SK-N-SH (cell line): Measurements from ENCODE around the gene ATG16L2. TPM values are rescaled to one million over a fixed set of nuclear protein-coding genes. Genes with fewer than 3 reads are reported as not detected.

ENCODE experiments used
- CTCF ChIA-PET: fragments of 300-600, 350-600 bp; formaldehyde crosslinking; extraction: SDS; loops from one replicate; lab custom pipeline; 2021; lab: Yijun Ruan, JAX
- POLR2A ChIA-PET: fragments of 350-600 bp; sonication (Branson Sonifier 250); formaldehyde crosslinking; extraction: SDS; loops from one replicate; lab custom pipeline; 2020; ENCODE audit warnings: antibody characterized with exemption, inconsistent platforms; lab: Yijun Ruan, JAX
- DNase-seq: peaks from one replicate; pipeline ENCODE4 v3.0.0; 2012
- H2AFZ ChIP-seq: fragments of 200-600 bp; sonication (generic); 2 replicates; pipeline ENCODE4 v1.8.1; 2016; ENCODE audit warnings: antibody characterized with exemption, mild to moderate bottlenecking, low read depth
- H3F3A ChIP-seq: fragments of 200-600 bp; sonication (generic); replicated peaks from 2 replicates; pipeline ENCODE3; 2016; ENCODE audit warnings: antibody characterized with exemption, mild to moderate bottlenecking; ENCODE audit not compliant: insufficient read depth
- H3K27ac ChIP-seq, 2 experiments: fragments of 200-500 bp in 1 of 2; fragments of 200-600 bp in 1 of 2; sonication (Bioruptor generic) in 1 of 2; sonication (generic), shearing (Covaris generic) in 1 of 2; 2 replicates each; pipeline versions ENCODE4 v1.5.1 to v1.6.1; 2014 to 2016; ENCODE audit warnings: low read depth in 2 of 2, inconsistent platforms in 1 of 2, low read length in 1 of 2, mild to moderate bottlenecking in 1 of 2, mixed read lengths in 1 of 2
- H3K27me3 ChIP-seq: fragments of 200-600 bp; sonication (generic), shearing (Covaris generic); 2 replicates; pipeline ENCODE4 v1.6.1; 2016; ENCODE audit warnings: mixed run types; ENCODE audit not compliant: insufficient read depth
- H3K36me3 ChIP-seq, 2 experiments: fragments of 200-500 bp in 1 of 2; fragments of 200-600 bp in 1 of 2; sonication (Bioruptor generic) in 1 of 2; sonication (generic) in 1 of 2; replicated peaks in 1 of 2; 2 replicates each; pipeline versions ENCODE3 to v1.5.1; 2014 to 2016; ENCODE audit warnings: low read length in 1 of 2, mild to moderate bottlenecking in 1 of 2; ENCODE audit not compliant: insufficient read depth in 2 of 2, control insufficient read depth in 1 of 2
- H3K4me1 ChIP-seq, 2 experiments: fragments of 200-500 bp in 1 of 2; fragments of 200-600 bp in 1 of 2; sonication (Bioruptor generic) in 1 of 2; sonication (generic), shearing (Covaris generic) in 1 of 2; 2 replicates each; pipeline versions ENCODE4 v1.5.1 to v1.6.1; 2014 to 2016; ENCODE audit warnings: low read depth in 1 of 2, low read length in 1 of 2, mixed run types in 1 of 2; ENCODE audit not compliant: insufficient read depth in 2 of 2, control insufficient read depth in 1 of 2
- H3K4me2 ChIP-seq: fragments of 200-600 bp; sonication (generic), shearing (Covaris generic); 2 replicates; pipeline ENCODE4 v1.6.1; 2017; ENCODE audit warnings: mixed run types
- H3K4me3 ChIP-seq, 2 experiments: fragments of 200-500 bp in 1 of 2; fragments of 200-600 bp in 1 of 2; sonication (Bioruptor generic) in 1 of 2; sonication (generic), shearing (Covaris generic) in 1 of 2; 2 replicates each; pipeline versions ENCODE4 v1.5.1 to v1.8.1; 2014 to 2016; ENCODE audit warnings: low read depth in 2 of 2, inconsistent platforms in 1 of 2, low read length in 1 of 2, mild to moderate bottlenecking in 1 of 2, mixed read lengths in 1 of 2, moderate library complexity in 1 of 2
- H3K79me2 ChIP-seq: fragments of 200-600 bp; sonication (generic); 2 replicates; pipeline ENCODE4 v1.8.1; 2017; ENCODE audit warnings: mild to moderate bottlenecking; ENCODE audit not compliant: insufficient read depth
- H3K9ac ChIP-seq: fragments of 200-600 bp; sonication (generic); 2 replicates; pipeline ENCODE4 v1.6.1; 2017; ENCODE audit warnings: mixed run types
- H3K9me2 ChIP-seq: fragments of 200-600 bp; sonication (generic); 2 replicates; pipeline ENCODE4 v1.6.1; 2017; ENCODE audit warnings: mixed run types
- H3K9me3 ChIP-seq: fragments of 200-600 bp; sonication (generic); 2 replicates; pipeline ENCODE4 v1.6.1; 2017; ENCODE audit warnings: mixed run types, mild to moderate bottlenecking, moderate library complexity
- H4K20me1 ChIP-seq: fragments of 200-600 bp; sonication (generic); 2 replicates; pipeline ENCODE4 v1.6.1; 2017; ENCODE audit warnings: mild to moderate bottlenecking, mixed run types; ENCODE audit not compliant: insufficient read depth
- CHD2 ChIP-seq: fragments of 150-350 bp; IDR thresholded peaks from 2 replicates; pipeline ENCODE4 v1.6.1; 2018; ENCODE audit warnings: low read length; ENCODE audit not compliant: partially characterized antibody
- EP300 ChIP-seq, 2 experiments: IDR thresholded peaks; 2 replicates each; pipeline versions ENCODE4 v1.4.0 to v1.6.1; 2012; ENCODE audit warnings: borderline replicate concordance in 1 of 2, low read depth in 1 of 2, low read length in 1 of 2
- FOSL2 ChIP-seq: IDR thresholded peaks from 2 replicates; pipeline ENCODE4 v1.4.0; 2012; ENCODE audit warnings: low read depth, mild to moderate bottlenecking, moderate library complexity, borderline replicate concordance
- GATA2 ChIP-seq: sonication (generic); formaldehyde crosslinking; IDR thresholded peaks from 2 replicates; pipeline ENCODE4 v1.5.0; 2020; ENCODE audit warnings: mild to moderate bottlenecking, missing genetic modification reagents
- JUND ChIP-seq: IDR thresholded peaks from 2 replicates; pipeline ENCODE4 v1.4.0; 2012
- MXI1 ChIP-seq: IDR thresholded peaks from 2 replicates; pipeline ENCODE4 v1.6.1; 2012; ENCODE audit warnings: mild to moderate bottlenecking, low read depth, low read length, improper control_type of control experiment
- NFIC ChIP-seq: IDR thresholded peaks from 2 replicates; pipeline ENCODE4 v1.4.0; 2012; ENCODE audit warnings: borderline replicate concordance
- POLR2AphosphoS5 ChIP-seq: IDR thresholded peaks from 2 replicates; pipeline ENCODE4 v1.6.1; 2012; ENCODE audit warnings: low read depth, low read length
- RAD21 ChIP-seq: IDR thresholded peaks from 2 replicates; pipeline ENCODE4 v1.6.1; 2012; ENCODE audit warnings: mild to moderate bottlenecking, low read length
- REST ChIP-seq: IDR thresholded peaks from 2 replicates; pipeline ENCODE4 v1.6.1; 2012; ENCODE audit warnings: mild to moderate bottlenecking, low read depth, low read length, moderate library complexity
- RXRA ChIP-seq: IDR thresholded peaks from 2 replicates; pipeline ENCODE4 v1.4.0; 2012; ENCODE audit warnings: low read depth, mild to moderate bottlenecking, borderline replicate concordance
- TEAD4 ChIP-seq: IDR thresholded peaks from 2 replicates; pipeline ENCODE4 v1.4.0; 2012; ENCODE audit warnings: mild to moderate bottlenecking, borderline replicate concordance; ENCODE audit not compliant: insufficient read depth
- USF2 ChIP-seq: fragments of 150-350 bp; IDR thresholded peaks from 2 replicates; pipeline ENCODE4 v1.6.1; 2017; ENCODE audit warnings: antibody characterized with exemption, low read length, low read depth, borderline replicate concordance
- YY1 ChIP-seq: IDR thresholded peaks from 2 replicates; pipeline ENCODE4 v1.4.0; 2012; ENCODE audit warnings: low read depth, mild to moderate bottlenecking
- ZBTB33 ChIP-seq: IDR thresholded peaks from 2 replicates; pipeline ENCODE4 v1.4.0; 2012; ENCODE audit warnings: low read depth, borderline replicate concordance
- WGBS: methylation state at CpG from one replicate; pipeline ENCODE4 v1.1.6; 2017; ENCODE audit warnings: low lambda C conversion rate; 5-methylcytosine and 5-hydroxymethylcytosine counted together
- polyA plus RNA-seq, 3 experiments: library from polyadenylated mRNA; depleted of rRNA; stranded (reverse); fragments of >200 nt; gene quantifications; 2 replicates each; pipeline ENCODE4 v1.2.3, GENCODE V29; 2012
- TF ChIP-seq, protein P1 (sequence below): IDR thresholded peaks from 2 replicates; pipeline ENCODE4 v1.4.0; 2012; ENCODE audit warnings: low read depth, borderline replicate concordance

The ATG16L2 gene
- polyA plus RNA-seq, 1 of the 3 experiments (the other 2 are of a cell fraction) = 26.9 TPM

DNA sequence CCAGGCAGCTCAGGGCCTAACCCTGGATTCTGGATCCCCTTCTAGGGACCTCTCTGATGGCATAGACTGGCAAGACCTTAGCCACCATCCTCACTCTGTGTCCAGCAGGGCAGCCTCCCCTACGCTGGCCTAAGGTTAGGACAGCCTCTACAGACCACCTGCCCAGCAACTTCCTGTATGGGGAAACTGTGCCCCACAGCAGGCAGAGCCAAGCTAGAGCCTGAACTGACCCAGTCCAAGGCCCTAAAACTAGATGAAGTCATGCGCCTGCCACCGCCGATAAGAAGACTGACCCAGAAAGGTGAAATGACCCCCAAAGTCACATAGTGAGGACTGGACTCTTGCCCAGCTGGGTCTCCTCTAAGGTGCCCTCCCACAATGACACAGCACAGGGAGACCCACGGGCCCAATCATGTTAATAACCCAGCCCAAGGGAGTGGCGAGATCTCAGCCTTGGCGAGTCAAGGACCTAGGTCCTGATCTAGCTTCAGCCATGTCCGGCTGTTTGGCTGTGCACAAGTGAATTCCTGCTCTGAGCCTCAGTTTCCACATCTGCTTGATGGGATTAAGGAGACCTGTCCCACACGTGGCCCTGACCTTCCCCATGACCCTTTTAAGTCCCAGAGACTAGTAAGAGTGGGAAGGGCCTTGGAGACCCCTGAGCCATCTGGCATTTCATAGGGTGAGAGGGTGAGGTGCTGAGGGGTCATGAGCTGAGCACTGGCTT is 37.9 kb upstream of the ATG16L2 start:
- POLR2A ChIA-PET = interaction anchor here (0.9 to 1.0 kb wide), 2 partner anchors 18 to 60 kb away, joined by 3 read pairs; no protein-coding TSS in a partner anchor
- H3K9ac ChIP-seq = no peak overlapping the region
- H3K4me3 ChIP-seq = no peak overlapping the region
- no peak overlapping the region for H2AFZ ChIP-seq
- H3K4me1 ChIP-seq = peaks cover 26 to 84% of the 10 kb centered on the region in 2 experiments
- no peak overlapping the region for H3K4me2 ChIP-seq
- no peaks in the 10 kb centered on the region for H4K20me1 ChIP-seq
- CTCF ChIA-PET = interaction anchor here (0.6 to 4.8 kb wide), 8 partner anchors 9 to 702 kb away, joined by 3 to 33 read pairs (median 4); partner anchors contain the start of gene STARD10
- TF ChIP-seq CHD2 (no peak), FOSL2 (no peak), YY1 (no peak), GATA2 (CRISPR knock-in tag) (no peak), USF2 (no peak), JUND (no peak), POLR2AphosphoS5 (no peak), TEAD4 (no peak), NFIC (no peak), ZBTB33 (no peak), RAD21 (no peak), REST (no peak), RXRA (no peak), MXI1 (no peak), EP300 (IDR thresholded peaks at IDR 0.05; ENCODE audit: borderline replicate concordance in 1 of 2, low read depth in 1 of 2, low read length in 1 of 2) (no peak)
- TF ChIP-seq, protein P1, sequence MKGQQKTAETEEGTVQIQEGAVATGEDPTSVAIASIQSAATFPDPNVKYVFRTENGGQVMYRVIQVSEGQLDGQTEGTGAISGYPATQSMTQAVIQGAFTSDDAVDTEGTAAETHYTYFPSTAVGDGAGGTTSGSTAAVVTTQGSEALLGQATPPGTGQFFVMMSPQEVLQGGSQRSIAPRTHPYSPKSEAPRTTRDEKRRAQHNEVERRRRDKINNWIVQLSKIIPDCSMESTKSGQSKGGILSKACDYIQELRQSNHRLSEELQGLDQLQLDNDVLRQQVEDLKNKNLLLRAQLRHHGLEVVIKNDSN = no peak
- DNase-seq = no peak
- no peak overlapping the region; a peak in 1 of 4 replicates for H3K27ac ChIP-seq
- no peaks in the 10 kb centered on the region for H3K36me3 ChIP-seq
- no peaks in the 10 kb centered on the region for H3K27me3 ChIP-seq
- no peaks in the 10 kb centered on the region for H3F3A ChIP-seq
- no peaks in the 10 kb centered on the region for H3K79me2 ChIP-seq
- no peaks in the 10 kb centered on the region for H3K9me2 ChIP-seq
- WGBS = 97% methylated on average over 5 of the region's 9 CpGs
- no peaks in the 10 kb centered on the region for H3K9me3 ChIP-seq
